Middle frontal gyrus (tissue), 1 donor: ENCODE results near the gene ATP2B1.
"Not testable (repeated sequence)": the region's sequence is repeated elsewhere in the genome, so short reads cannot be mapped to it uniquely, and the experiment has no call there.

ENCODE experiments used
- DNase-seq: peaks from one replicate; pipeline ENCODE4 v3.0.0-alpha.2; 2015; ENCODE audit warnings: low spot score; ENCODE audit errors: extremely low spot score

The ATP2B1 gene

GRCh38 chr12:89708565-89709156, at the start of gene ATP2B1:
Gene ATP2B1 (minus strand): TSS chr12:89708838. CDS start chr12:89655886, 52,952 bp downstream.
- DNase-seq: peak; percentile 68

- not testable (repeated sequence) for DNase-seq
These were observed 49.3 kb upstream of the ATP2B1 start for GRCh38 chr12:89757987-89758386.

- DNase-seq: no peak
These were observed 48.2 kb upstream of the ATP2B1 start for GRCh38 chr12:89756585-89757398.

GRCh38 chr12:89756194-89756584, 47.6 kb upstream of the ATP2B1 start:
- no peak for DNase-seq

GRCh38 chr12:89753997-89754396, 45.4 kb upstream of the ATP2B1 start:
- DNase-seq: no peak

GRCh38 chr12:89752341-89752740, 43.7 kb upstream of the ATP2B1 start:
- no peak for DNase-seq

GRCh38 chr12:89750389-89751351, 42.0 kb upstream of the ATP2B1 start:
- no peak for DNase-seq

GRCh38 chr12:89748791-89749190, 40.2 kb upstream of the ATP2B1 start:
- DNase-seq: no peak

GRCh38 chr12:89745286-89745685, 36.6 kb upstream of the ATP2B1 start:
- no peak for DNase-seq

- no peak for DNase-seq
These were observed 33.8 kb upstream of the ATP2B1 start for GRCh38 chr12:89742337-89743022.

- DNase-seq: no peak
These were observed 32.3 kb upstream of the ATP2B1 start for GRCh38 chr12:89740943-89741342.

GRCh38 chr12:89736995-89737394, 28.4 kb upstream of the ATP2B1 start:
- no peak for DNase-seq

GRCh38 chr12:89733579-89734201, 25.1 kb upstream of the ATP2B1 start:
- no peak for DNase-seq

- no peak for DNase-seq
These were observed 23.9 kb upstream of the ATP2B1 start for GRCh38 chr12:89732522-89732921.

- no peak for DNase-seq
These were observed 23.0 kb upstream of the ATP2B1 start for GRCh38 chr12:89731614-89732013.

GRCh38 chr12:89731089-89731488, 22.5 kb upstream of the ATP2B1 start:
- no peak for DNase-seq

- DNase-seq: no peak
These were observed 21.4 kb upstream of the ATP2B1 start for GRCh38 chr12:89729946-89730459.

- DNase-seq: no peak
These were observed 14.6 kb upstream of the ATP2B1 start for GRCh38 chr12:89723276-89723675.

- no peak for DNase-seq
These were observed 12.8 kb upstream of the ATP2B1 start for GRCh38 chr12:89721291-89721987.
